ENCODE results near the gene EIF2B2.
"Not testable (repeated sequence)": the region's sequence is repeated elsewhere in the genome, so short reads cannot be mapped to it uniquely, and the experiment has no call there.

The EIF2B2 gene

GRCh38 chr14:74988131-74988530 is 14.6 kb upstream of the EIF2B2 start:
- Histone ChIP-seq H4K20me1 (ENCODE audit: insufficient read depth, low read length, poor library complexity, severe bottlenecking) (no peaks in the 10 kb centered on the region), H3K9me2 (replicated peaks; ENCODE audit: low read depth, low read length) (no peaks in the 10 kb centered on the region), H3F3A (ENCODE audit: low read depth) (no peaks in the 10 kb centered on the region), H3K4me2 (ENCODE audit: low read depth, low read length, poor library complexity, severe bottlenecking) (no peak overlapping the region), H3K9me3 (ENCODE audit: insufficient read depth, low read depth, low read length) (no peaks in the 10 kb centered on the region), H3K4me1 (ENCODE audit: insufficient read depth, low read length, poor library complexity, severe bottlenecking) (no peaks in the 10 kb centered on the region), H2AFZ (ENCODE audit: low read length) (no peak overlapping the region), H3K27me3 (ENCODE audit: insufficient read depth, low read length, poor library complexity, severe bottlenecking) (no peaks in the 10 kb centered on the region), H3K4me3 (ENCODE audit: low read length, poor library complexity, severe bottlenecking) (no peak overlapping the region), H3K9ac (ENCODE audit: low read depth, low read length, poor library complexity, severe bottlenecking) (no peak overlapping the region), H3K36me3 (ENCODE audit: insufficient read depth, low read length) (no peaks in the 10 kb centered on the region), H3K79me2 (ENCODE audit: insufficient read depth, low read length) (no peaks in the 10 kb centered on the region)
- TF ChIP-seq CTCF (conservative IDR thresholded peaks at IDR 0.05; ENCODE audit: low read length) (no peak), EZH2phosphoT487 (IDR thresholded peaks at IDR 0.05; ENCODE audit: borderline replicate concordance) (no peak)

GRCh38 chr14:74988993-74989392 is 13.7 kb upstream of the EIF2B2 start:
- no peak overlapping the region for H2AFZ ChIP-seq (ENCODE audit: low read length)
- no peaks in the 10 kb centered on the region for H3K4me1 ChIP-seq (ENCODE audit: insufficient read depth, low read length, poor library complexity, severe bottlenecking)
- H3F3A ChIP-seq (ENCODE audit: low read depth), result no peaks in the 10 kb centered on the region
- H3K27me3 ChIP-seq (ENCODE audit: insufficient read depth, low read length, poor library complexity, severe bottlenecking), result no peaks in the 10 kb centered on the region
- no peaks in the 10 kb centered on the region for H4K20me1 ChIP-seq (ENCODE audit: insufficient read depth, low read length, poor library complexity, severe bottlenecking)
- no peaks in the 10 kb centered on the region for H3K9me3 ChIP-seq (ENCODE audit: insufficient read depth, low read depth, low read length)
- H3K4me3 ChIP-seq (ENCODE audit: low read length, poor library complexity, severe bottlenecking), result no peak overlapping the region
- no peaks in the 10 kb centered on the region for H3K36me3 ChIP-seq (ENCODE audit: insufficient read depth, low read length)
- TF ChIP-seq EZH2phosphoT487 (IDR thresholded peaks at IDR 0.05; ENCODE audit: borderline replicate concordance), result no peak
- TF ChIP-seq CTCF (conservative IDR thresholded peaks at IDR 0.05; ENCODE audit: low read length), result no peak
- no peak overlapping the region for H3K9ac ChIP-seq (ENCODE audit: low read depth, low read length, poor library complexity, severe bottlenecking)
- no peaks in the 10 kb centered on the region for H3K9me2 ChIP-seq (replicated peaks; ENCODE audit: low read depth, low read length)
- no peaks in the 10 kb centered on the region for H3K79me2 ChIP-seq (ENCODE audit: insufficient read depth, low read length)
- no peak overlapping the region for H3K4me2 ChIP-seq (ENCODE audit: low read depth, low read length, poor library complexity, severe bottlenecking)

- not testable (repeated sequence) for H2AFZ ChIP-seq (ENCODE audit: low read length); H3K9me3 ChIP-seq (ENCODE audit: insufficient read depth, low read depth, low read length); H4K20me1 ChIP-seq (ENCODE audit: insufficient read depth, low read length, poor library complexity, severe bottlenecking); H3K79me2 ChIP-seq (ENCODE audit: insufficient read depth, low read length); H3K36me3 ChIP-seq (ENCODE audit: insufficient read depth, low read length); H3K4me2 ChIP-seq (ENCODE audit: low read depth, low read length, poor library complexity, severe bottlenecking); H3K27me3 ChIP-seq (ENCODE audit: insufficient read depth, low read length, poor library complexity, severe bottlenecking); H3K9ac ChIP-seq (ENCODE audit: low read depth, low read length, poor library complexity, severe bottlenecking); H3F3A ChIP-seq (ENCODE audit: low read depth); H3K4me3 ChIP-seq (ENCODE audit: low read length, poor library complexity, severe bottlenecking); H3K4me1 ChIP-seq (ENCODE audit: insufficient read depth, low read length, poor library complexity, severe bottlenecking); H3K9me2 ChIP-seq (replicated peaks; ENCODE audit: low read depth, low read length)
Observed at GRCh38 chr14:74994182-74994581, 8.5 kb upstream of the EIF2B2 start.

- H3K4me2 ChIP-seq (ENCODE audit: low read depth, low read length, poor library complexity, severe bottlenecking); H3K27me3 ChIP-seq (ENCODE audit: insufficient read depth, low read length, poor library complexity, severe bottlenecking); H4K20me1 ChIP-seq (ENCODE audit: insufficient read depth, low read length, poor library complexity, severe bottlenecking); H3K9me3 ChIP-seq (ENCODE audit: insufficient read depth, low read depth, low read length); H3K9ac ChIP-seq (ENCODE audit: low read depth, low read length, poor library complexity, severe bottlenecking); H2AFZ ChIP-seq (ENCODE audit: low read length); H3K4me3 ChIP-seq (ENCODE audit: low read length, poor library complexity, severe bottlenecking); H3K79me2 ChIP-seq (ENCODE audit: insufficient read depth, low read length); H3K4me1 ChIP-seq (ENCODE audit: insufficient read depth, low read length, poor library complexity, severe bottlenecking); H3K36me3 ChIP-seq (ENCODE audit: insufficient read depth, low read length); H3F3A ChIP-seq (ENCODE audit: low read depth); H3K9me2 ChIP-seq (replicated peaks; ENCODE audit: low read depth, low read length): not testable (repeated sequence)
Observed at GRCh38 chr14:74995781-74996180, 6.9 kb upstream of the EIF2B2 start.
